BE2C (cell line): Measurements from ENCODE around the gene PRDM9.
"Not testable (repeated sequence)": the region's sequence is repeated elsewhere in the genome, so short reads cannot be mapped to it uniquely, and the experiment has no call there.

Experiments
- DNase-seq: peaks from one replicate; pipeline ENCODE4 v3.0.0-alpha.2; 2020
- H3K27me3 ChIP-seq: fragments of 250-450 bp; sonication (Bioruptor Pico); 2 replicates; pipeline ENCODE4 v1.5.1; 2020; ENCODE audit warnings: mild to moderate bottlenecking
- H3K36me3 ChIP-seq: fragments of 250-450 bp; sonication (Bioruptor Pico); 2 replicates; pipeline ENCODE4 v1.5.1; 2020; ENCODE audit warnings: mild to moderate bottlenecking
- H3K4me1 ChIP-seq: fragments of 250-450 bp; sonication (Bioruptor Pico); 2 replicates; pipeline ENCODE4 v1.5.1; 2020
- H3K4me3 ChIP-seq: 2 replicates; pipeline ENCODE4 v1.5.1; 2011; ENCODE audit warnings: low read depth, low read length
- H3K9me3 ChIP-seq: fragments of 250-450 bp; sonication (Bioruptor Pico); 2 replicates; pipeline ENCODE4 v1.5.1; 2020
- CTCF ChIP-seq: IDR thresholded peaks from 2 replicates; pipeline ENCODE4 v1.5.1; 2012; ENCODE audit warnings: mild to moderate bottlenecking, low read depth, low read length

PRDM9 gene

GRCh38 chr5:23490993-23491392 lies 16.4 kb upstream of the PRDM9 start:
- H3K4me1 ChIP-seq = no peaks in the 10 kb centered on the region
- TF ChIP-seq CTCF = no peak
- no peaks in the 10 kb centered on the region for H3K9me3 ChIP-seq
- no peak for DNase-seq
- no peak overlapping the region for H3K4me3 ChIP-seq
- no peaks in the 10 kb centered on the region for H3K27me3 ChIP-seq
- no peaks in the 10 kb centered on the region for H3K36me3 ChIP-seq

GRCh38 chr5:23494558-23494957 lies 12.9 kb upstream of the PRDM9 start:
- DNase-seq = no peak
- Histone ChIP-seq H3K36me3 (no peaks in the 10 kb centered on the region), H3K4me3 (no peak overlapping the region), H3K27me3 (no peaks in the 10 kb centered on the region), H3K9me3 (no peaks in the 10 kb centered on the region), H3K4me1 (no peaks in the 10 kb centered on the region)
- TF ChIP-seq CTCF = no peak

GRCh38 chr5:23496576-23496975 lies 10.8 kb upstream of the PRDM9 start:
- H3K36me3 ChIP-seq = no peaks in the 10 kb centered on the region
- no peak overlapping the region for H3K4me3 ChIP-seq
- no peak for TF ChIP-seq CTCF
- DNase-seq = no peak
- no peaks in the 10 kb centered on the region for H3K4me1 ChIP-seq
- no peaks in the 10 kb centered on the region for H3K9me3 ChIP-seq
- no peaks in the 10 kb centered on the region for H3K27me3 ChIP-seq

GRCh38 chr5:23506329-23507236 lies 826 bp upstream of the PRDM9 start:
- DNase-seq = no peak
- no peaks in the 10 kb centered on the region for H3K27me3 ChIP-seq
- no peaks in the 10 kb centered on the region for H3K9me3 ChIP-seq
- no peak for TF ChIP-seq CTCF
- H3K4me3 ChIP-seq = no peak overlapping the region
- H3K36me3 ChIP-seq = no peaks in the 10 kb centered on the region
- no peaks in the 10 kb centered on the region for H3K4me1 ChIP-seq

- not testable (repeated sequence) for H3K4me1 ChIP-seq, H3K9me3 ChIP-seq, DNase-seq, H3K36me3 ChIP-seq, H3K27me3 ChIP-seq, H3K4me3 ChIP-seq
Observed at GRCh38 chr5:23510434-23510833, 3.0 kb downstream of the PRDM9 start.

GRCh38 chr5:23522553-23522952 lies 15.1 kb downstream of the PRDM9 start:
- DNase-seq = no peak
- no peaks in the 10 kb centered on the region for H3K4me1 ChIP-seq
- no peaks in the 10 kb centered on the region for H3K9me3 ChIP-seq
- H3K4me3 ChIP-seq = no peak overlapping the region
- H3K27me3 ChIP-seq = no peaks in the 10 kb centered on the region
- TF ChIP-seq CTCF = no peak
- H3K36me3 ChIP-seq = no peaks in the 10 kb centered on the region
